Peyer's patch (tissue), 4 donors: Measurements from ENCODE around the gene PLXNA2.

Experiments used
- CTCF ChIP-seq, 6 experiments: fragments of 450-650 bp in 4 of 6; fragments of 200-600 bp in 2 of 6; sonication (generic) in 1 of 6; IDR thresholded peaks; one replicate each; pipeline ENCODE4 v1.5.1; 2017 to 2019; ENCODE audit warnings: antibody characterized with exemption in 6 of 6, mild to moderate bottlenecking in 3 of 6, moderate library complexity in 1 of 6
- POLR2A ChIP-seq, 2 donors: fragments of 450-650 bp; IDR thresholded peaks; one replicate each; pipeline ENCODE4 v1.5.1; 2017; ENCODE audit warnings: antibody characterized with exemption in 2 of 2, mild to moderate bottlenecking in 2 of 2, moderate library complexity in 2 of 2

GRCh38 chr1:208033236-208033635, 210.9 kb downstream of the PLXNA2 start:
- no peak for TF ChIP-seq CTCF (IDR thresholded peaks at IDR 0.05)
- TF ChIP-seq POLR2A (IDR thresholded peaks at IDR 0.05) = no peak
